Keratinocyte (primary cell): ENCODE measurements around the gene ZSCAN31.

Experiments used
- CTCF ChIP-seq, 3 experiments: IDR thresholded peaks in 1 of 3; conservative IDR thresholded peaks in 1 of 3; optimal IDR thresholded peaks in 1 of 3; 2 replicates in 2 of 3; 3 replicates in 1 of 3; pipeline versions ENCODE3 to v1.5.1; 2011; ENCODE audit warnings: low read length in 3 of 3, mild to moderate bottlenecking in 3 of 3, moderate library complexity in 2 of 3, control low read depth in 1 of 3, inconsistent platforms in 1 of 3; ENCODE audit not compliant: insufficient read depth in 2 of 3; ENCODE audit errors: extremely low read depth in 1 of 3
- EZH2 ChIP-seq: IDR thresholded peaks from one replicate; pipeline ENCODE4 v1.6.1; 2012; ENCODE audit warnings: inconsistent platforms, mild to moderate bottlenecking, low read length, moderate library complexity

GRCh38 chr6:28343898-28344677, 8.1 kb upstream of the ZSCAN31 start:
- TF ChIP-seq EZH2 (no peak), CTCF (optimal IDR thresholded peaks at IDR 0.05 in 1 of 3, IDR thresholded peaks at IDR 0.05 in 1 of 3, conservative IDR thresholded peaks at IDR 0.05 in 1 of 3; ENCODE audit: extremely low read depth in 1 of 3, insufficient read depth in 2 of 3, low read length in 3 of 3) (no peak)
